Measurements from ENCODE around the gene FBXL12. TPM values are rescaled to one million over a fixed set of nuclear protein-coding genes. Genes with fewer than 3 reads are reported as not detected.

FBXL12 gene, protein sequence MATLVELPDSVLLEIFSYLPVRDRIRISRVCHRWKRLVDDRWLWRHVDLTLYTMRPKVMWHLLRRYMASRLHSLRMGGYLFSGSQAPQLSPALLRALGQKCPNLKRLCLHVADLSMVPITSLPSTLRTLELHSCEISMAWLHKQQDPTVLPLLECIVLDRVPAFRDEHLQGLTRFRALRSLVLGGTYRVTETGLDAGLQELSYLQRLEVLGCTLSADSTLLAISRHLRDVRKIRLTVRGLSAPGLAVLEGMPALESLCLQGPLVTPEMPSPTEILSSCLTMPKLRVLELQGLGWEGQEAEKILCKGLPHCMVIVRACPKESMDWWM
- polyA plus RNA-seq (ENCODE audit: insufficient read length in 3 of 3), result 10 to 100 TPM; 29.8 to 38.6 (median 33.9) TPM
- long read RNA-seq, donor 1, transcript FBXL12-201 (3 exons, 1,852 nt), result major isoform, 8 of 19 reads
- long read RNA-seq, donor 1, transcript FBXL12-206 (3 exons, 1,843 nt), result minor isoform, 6 of 19 reads
- long read RNA-seq, donor 1, partial matches to known transcripts, result 0 of 19 reads
- long read RNA-seq, donor 1, other reads (novel, unspliced or antisense), result 0 of 19 reads
- long read RNA-seq, donor 2, transcript FBXL12-201 (3 exons, 1,852 nt), result major isoform, 12 of 19 reads
- long read RNA-seq, donor 2, partial matches to known transcripts, result 0 of 19 reads
- long read RNA-seq, donor 2, other reads (novel, unspliced or antisense), result 0 of 19 reads
- long read RNA-seq, donor 3, transcript FBXL12-201 (3 exons, 1,852 nt), result major isoform, 12 of 17 reads
- long read RNA-seq, donor 3, partial matches to known transcripts, result 0 of 17 reads
- long read RNA-seq, donor 3, other reads (novel, unspliced or antisense), result 0 of 17 reads
- long read RNA-seq, donor 4, transcript FBXL12-201 (3 exons, 1,852 nt), result major isoform, 10 of 1,126 reads
- long read RNA-seq, donor 4, partial matches to known transcripts, result 217 of 1,126 reads
- long read RNA-seq, donor 4, other reads (novel, unspliced or antisense), result 891 of 1,126 reads
- long read RNA-seq, donor 5, transcript FBXL12-201 (3 exons, 1,852 nt), result major isoform, 5 of 10 reads
- long read RNA-seq, donor 5, partial matches to known transcripts, result 0 of 10 reads
- long read RNA-seq, donor 5, other reads (novel, unspliced or antisense), result 0 of 10 reads
- long read RNA-seq, donor 6, transcript FBXL12-206 (3 exons, 1,843 nt), result minor isoform, 5 of 895 reads
- long read RNA-seq, donor 6, transcript FBXL12-201 (3 exons, 1,852 nt), result major isoform, 10 of 895 reads
- long read RNA-seq, donor 6, partial matches to known transcripts, result 229 of 895 reads
- long read RNA-seq, donor 6, other reads (novel, unspliced or antisense), result 648 of 895 reads
- long read RNA-seq, donor 7, transcript FBXL12-206 (3 exons, 1,843 nt), result minor isoform, 7 of 23 reads
- long read RNA-seq, donor 7, transcript FBXL12-201 (3 exons, 1,852 nt), result major isoform, 11 of 23 reads
- long read RNA-seq, donor 7, partial matches to known transcripts, result 0 of 23 reads
- long read RNA-seq, donor 7, other reads (novel, unspliced or antisense), result 0 of 23 reads
- long read RNA-seq, donor 8, transcript FBXL12-201 (3 exons, 1,852 nt), result major isoform, 7 of 12 reads
- long read RNA-seq, donor 8, partial matches to known transcripts, result 0 of 12 reads
- long read RNA-seq, donor 8, other reads (novel, unspliced or antisense), result 0 of 12 reads
- long read RNA-seq, donor 9, transcript FBXL12-201 (3 exons, 1,852 nt), result major isoform, 7 of 17 reads
- long read RNA-seq, donor 9, transcript FBXL12-206 (3 exons, 1,843 nt), result minor isoform, 5 of 17 reads
- long read RNA-seq, donor 9, partial matches to known transcripts, result 0 of 17 reads
- long read RNA-seq, donor 9, other reads (novel, unspliced or antisense), result 0 of 17 reads
- long read RNA-seq, donor 10, transcript FBXL12-206 (3 exons, 1,843 nt), result minor isoform, 5 of 22 reads
- long read RNA-seq, donor 10, transcript FBXL12-201 (3 exons, 1,852 nt), result major isoform, 10 of 22 reads
- long read RNA-seq, donor 10, partial matches to known transcripts, result 0 of 22 reads
- long read RNA-seq, donor 10, other reads (novel, unspliced or antisense), result 0 of 22 reads
- long read RNA-seq, donor 11, transcript FBXL12-201 (3 exons, 1,852 nt), result major isoform, 8 of 15 reads
- long read RNA-seq, donor 11, partial matches to known transcripts, result 0 of 15 reads
- long read RNA-seq, donor 11, other reads (novel, unspliced or antisense), result 0 of 15 reads
- long read RNA-seq, donor 12, transcript FBXL12-201 (3 exons, 1,852 nt), result major isoform, 10 of 1,175 reads
- long read RNA-seq, donor 12, partial matches to known transcripts, result 1,051 of 1,175 reads
- long read RNA-seq, donor 12, other reads (novel, unspliced or antisense), result 105 of 1,175 reads
- long read RNA-seq, donor 13, transcript FBXL12-201 (3 exons, 1,852 nt), result major isoform, 6 of 824 reads
- long read RNA-seq, donor 13, partial matches to known transcripts, result 223 of 824 reads
- long read RNA-seq, donor 13, other reads (novel, unspliced or antisense), result 591 of 824 reads
- long read RNA-seq, donor 14, result 0 reads
- long read RNA-seq, donor 15, result 0 reads
- long read RNA-seq, donor 16, transcript FBXL12-201 (3 exons, 1,852 nt), result major isoform, 15 of 26 reads
- long read RNA-seq, donor 16, transcript FBXL12-206 (3 exons, 1,843 nt), result minor isoform, 8 of 26 reads
- long read RNA-seq, donor 16, partial matches to known transcripts, result 0 of 26 reads
- long read RNA-seq, donor 16, other reads (novel, unspliced or antisense), result 0 of 26 reads

DNA sequence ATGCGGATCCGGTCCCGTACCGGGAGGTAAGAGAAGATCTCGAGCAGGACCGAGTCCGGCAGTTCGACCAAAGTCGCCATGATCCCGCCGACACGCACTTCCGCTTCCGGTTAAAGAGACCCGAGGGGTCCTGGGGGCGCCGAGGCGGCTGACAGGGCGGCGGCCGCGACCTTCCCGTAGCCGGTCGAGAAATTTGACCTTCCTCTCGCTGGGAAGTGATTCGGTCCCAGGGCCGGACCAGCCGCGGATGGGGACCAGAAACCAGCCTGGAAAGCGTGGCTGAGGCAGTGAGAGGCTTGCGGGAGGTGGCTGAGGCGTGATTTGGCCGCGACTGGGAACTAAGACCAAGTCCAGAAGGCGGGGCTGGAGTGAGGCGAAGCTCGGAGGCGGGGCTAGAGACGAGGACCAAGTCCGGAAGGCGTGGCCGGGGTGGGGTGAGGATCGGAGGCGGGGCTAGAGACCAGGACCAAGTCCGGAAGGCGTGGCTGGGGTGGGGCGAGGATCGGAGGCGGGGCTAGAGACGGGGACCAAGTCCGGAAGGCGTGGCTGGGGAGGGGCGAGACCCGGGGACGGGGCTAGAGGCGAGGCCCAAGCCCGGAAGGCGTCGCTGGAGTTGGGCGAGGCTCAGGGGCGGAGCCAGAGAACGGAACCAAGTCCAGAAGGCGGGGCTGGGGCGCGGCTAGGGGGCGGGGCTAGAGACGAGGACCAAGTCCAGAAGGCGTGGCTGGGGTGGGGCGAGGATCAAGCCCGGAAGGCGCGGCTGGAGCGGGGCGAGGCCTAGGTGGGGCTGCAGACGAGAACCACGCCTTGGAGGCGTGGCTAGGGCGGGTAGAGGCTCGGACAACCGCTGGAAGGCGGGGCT lies at the start of gene FBXL12:
FBXL12 (minus strand) TSS at position 346 of the 862 bp plus-strand sequence; CDS start at position 80, 266 bp downstream.
- DNase-seq, result peak; percentile 99

DNA sequence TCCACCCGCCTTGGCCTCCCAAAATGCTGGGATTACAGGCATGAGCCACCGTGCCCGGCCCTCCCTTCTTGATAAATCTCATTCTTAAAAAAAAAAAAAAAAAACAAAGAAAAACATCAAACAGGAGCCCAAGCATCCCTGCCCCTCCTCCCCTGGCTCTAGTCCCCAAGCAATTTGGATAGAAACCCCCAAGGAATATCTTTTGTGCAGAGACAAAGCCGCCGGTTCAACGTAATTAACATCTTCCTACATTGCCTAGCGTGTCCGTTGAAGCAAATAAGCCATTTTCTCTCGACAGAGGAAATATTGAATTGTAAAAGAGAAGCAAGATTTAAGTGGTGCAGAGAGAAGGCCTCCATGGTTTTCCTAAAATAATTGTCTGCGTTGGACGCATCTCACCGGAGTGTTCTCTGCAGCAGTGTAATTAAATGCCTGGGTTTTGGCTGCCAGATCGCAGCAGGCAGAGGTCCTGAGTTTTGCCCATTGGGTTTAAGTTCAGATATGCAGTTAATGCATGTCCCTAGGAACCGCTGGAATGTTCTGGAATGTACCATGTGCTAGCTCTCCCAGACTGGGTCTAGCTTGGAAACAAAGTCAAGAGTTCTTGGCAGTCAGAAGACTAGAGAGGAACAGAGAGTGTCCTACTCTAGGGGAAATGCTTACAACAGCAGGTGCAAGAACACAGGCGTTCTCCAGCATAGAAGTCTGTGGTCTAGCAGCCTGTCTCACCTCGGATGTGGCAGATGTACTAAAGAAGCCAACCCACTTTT lies 47.0 kb upstream of the FBXL12 start:
- DNase-seq, result no peak

DNA sequence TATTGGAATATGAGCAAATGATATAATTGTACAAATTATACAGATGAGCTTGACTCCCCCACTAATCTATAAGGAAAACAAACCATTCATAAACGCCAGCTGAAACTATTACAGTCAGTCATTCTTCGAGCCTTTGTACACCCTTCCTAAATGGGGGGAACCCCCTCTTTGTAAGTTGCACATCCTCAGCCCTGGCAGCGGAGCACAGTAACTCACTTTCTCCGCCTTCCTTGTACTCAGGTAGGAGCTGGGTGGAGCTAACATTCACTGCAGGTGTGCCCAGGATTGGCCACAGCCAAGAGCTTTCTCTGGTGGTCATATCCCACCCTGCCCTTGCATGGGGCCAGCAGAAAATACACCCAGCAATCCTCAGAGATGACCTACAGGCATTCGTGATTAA lies 44.9 kb upstream of the FBXL12 start:
- no peak for DNase-seq

DNA sequence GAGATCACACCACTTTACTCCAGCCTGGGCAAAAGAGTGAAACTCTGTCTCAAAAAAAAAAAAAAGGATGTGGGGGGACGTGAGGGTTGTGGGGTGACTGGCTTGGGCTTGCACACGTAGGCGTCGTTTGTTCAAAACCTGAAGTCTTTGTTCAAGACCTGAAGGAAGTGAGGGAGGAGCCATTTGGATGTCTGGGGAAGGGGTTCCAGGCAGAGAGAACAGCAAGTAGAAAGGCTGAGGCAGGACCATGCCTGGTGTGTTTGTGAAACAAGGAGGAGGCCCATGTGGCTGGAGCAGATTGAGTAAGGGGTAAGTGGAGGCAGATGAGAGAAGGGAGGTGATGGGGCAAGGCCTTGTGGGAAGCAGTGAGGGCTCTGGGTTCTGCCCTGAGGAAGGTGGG lies 44.1 kb upstream of the FBXL12 start:
- no peak for DNase-seq

DNA sequence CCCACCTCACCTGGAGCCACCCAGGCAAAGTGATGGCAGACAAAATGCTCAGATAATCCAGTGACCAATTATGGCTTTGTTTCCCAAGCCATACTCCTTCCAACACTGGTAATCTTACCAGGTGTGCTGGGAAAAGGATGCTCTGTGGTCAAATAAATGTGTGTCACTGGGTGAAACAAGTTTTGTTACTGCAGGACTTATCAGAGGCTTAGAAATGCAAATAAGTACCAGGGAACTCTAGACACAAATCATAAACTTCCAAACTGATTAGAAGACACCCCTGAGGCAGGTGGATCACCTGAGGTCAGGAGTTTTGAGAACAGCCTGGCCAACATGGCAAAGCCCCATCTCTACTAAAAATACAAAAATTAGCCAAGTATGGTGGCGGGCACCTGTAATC lies 42.6 kb upstream of the FBXL12 start:
- no peak for DNase-seq

DNA sequence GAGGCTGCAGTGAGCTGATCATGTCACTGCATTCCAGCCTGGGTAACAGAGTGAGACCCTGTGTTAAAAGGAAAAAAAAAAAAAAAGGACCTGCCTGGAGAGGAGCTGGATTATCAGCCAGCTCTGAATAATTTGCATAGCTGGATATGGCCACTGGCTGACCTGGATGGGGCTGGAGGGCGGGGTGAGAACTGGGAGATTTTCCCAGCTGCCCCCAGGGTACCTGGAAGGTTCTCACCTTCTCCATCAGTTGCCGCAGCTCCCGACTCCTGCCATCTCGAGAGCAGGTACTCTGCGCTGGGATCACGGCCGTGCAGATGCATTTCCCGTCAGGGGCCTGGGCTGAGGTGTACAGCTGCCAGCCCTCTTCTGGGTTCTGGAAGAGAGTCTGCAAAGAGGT lies 41.5 kb upstream of the FBXL12 start:
- DNase-seq, result no peak

DNA sequence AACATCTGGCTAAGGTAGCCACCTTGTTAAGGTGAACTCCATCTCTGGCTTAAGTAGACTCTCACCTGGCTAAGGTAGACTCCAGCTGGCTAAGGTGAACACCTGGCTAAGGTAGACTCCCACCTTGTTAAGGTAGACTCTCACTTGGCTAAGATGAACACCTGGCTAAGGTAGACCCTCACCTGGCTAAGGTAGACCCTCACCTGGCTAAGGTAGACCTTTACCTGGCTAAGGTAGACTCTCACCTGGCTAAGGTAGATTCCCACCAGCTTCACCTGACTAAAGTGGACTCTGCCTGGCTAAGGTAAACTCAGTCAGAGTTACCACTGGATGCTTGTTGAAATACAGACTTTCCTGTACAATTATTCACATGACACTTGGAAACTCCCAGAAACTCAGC lies 39.9 kb upstream of the FBXL12 start:
- DNase-seq, result no peak

DNA sequence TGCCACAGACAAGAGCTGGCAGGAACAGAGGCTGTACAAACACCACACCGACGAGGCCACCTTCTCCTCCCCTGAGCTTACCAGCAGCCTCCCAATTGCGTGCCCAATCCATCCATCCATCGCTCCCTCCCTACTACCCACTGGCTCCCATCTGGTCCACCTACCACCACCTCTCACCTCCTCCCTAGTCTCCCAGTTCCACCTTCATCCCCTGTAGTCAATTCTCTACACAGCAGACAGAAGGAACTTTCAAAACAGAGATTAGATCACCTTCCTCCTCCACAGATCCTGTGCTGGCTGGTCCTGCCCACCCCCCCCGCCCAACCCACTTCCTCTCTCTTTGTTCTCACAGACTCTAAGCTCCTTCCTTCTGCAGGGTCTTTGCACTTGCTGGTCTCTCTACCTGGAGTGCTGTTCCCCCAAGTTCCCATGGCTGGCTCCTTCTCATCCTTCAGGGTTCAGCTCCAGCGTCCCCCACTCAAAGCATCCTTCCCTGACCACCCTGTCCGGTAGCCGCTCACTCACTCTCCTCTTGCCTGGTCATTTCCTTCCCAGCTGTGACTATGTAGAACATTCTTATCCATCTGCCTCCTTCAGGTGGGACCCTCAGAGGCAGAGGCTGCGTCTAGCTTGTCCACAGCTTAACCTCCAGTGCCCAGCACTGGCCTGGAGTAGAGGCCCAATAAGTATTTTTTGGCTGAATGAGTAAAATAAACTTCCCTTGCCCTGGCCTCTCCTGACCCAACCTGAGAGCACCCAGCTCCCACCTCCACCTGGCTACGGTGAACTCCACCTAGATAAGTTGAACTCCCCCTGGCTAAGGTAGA lies 39.3 kb upstream of the FBXL12 start:
- no peak for DNase-seq

DNA sequence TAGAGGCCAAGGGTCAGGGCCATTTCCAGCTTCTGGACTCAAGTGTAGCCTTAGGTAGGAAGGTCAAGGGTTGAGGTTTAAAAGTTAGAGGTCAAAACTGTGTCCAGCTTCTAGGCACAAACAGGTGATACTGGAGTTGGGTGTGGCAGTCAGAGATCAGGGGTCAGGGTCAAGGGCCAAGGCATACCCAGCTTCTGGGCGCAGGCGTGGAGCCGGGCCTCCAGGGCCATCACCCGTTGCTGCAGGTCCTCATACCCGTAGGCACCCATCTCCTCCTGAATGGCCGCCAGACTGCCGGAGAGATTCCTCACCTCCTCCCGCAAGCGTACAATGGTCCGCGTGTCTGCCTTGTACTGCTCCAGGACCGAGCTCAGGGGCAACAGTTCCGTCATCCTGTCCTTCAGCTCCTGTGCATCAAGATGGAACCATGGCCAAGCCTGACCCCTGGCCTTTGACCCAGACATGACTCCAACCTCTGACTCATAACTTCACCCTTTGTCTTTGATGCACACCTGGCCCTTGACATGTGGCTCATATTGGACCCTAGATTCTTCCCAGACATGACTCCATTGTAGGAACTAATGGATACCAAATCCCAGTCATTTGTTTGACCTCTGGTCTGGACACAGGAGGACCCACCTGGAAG lies 38.3 kb upstream of the FBXL12 start:
- DNase-seq, result no peak

DNA sequence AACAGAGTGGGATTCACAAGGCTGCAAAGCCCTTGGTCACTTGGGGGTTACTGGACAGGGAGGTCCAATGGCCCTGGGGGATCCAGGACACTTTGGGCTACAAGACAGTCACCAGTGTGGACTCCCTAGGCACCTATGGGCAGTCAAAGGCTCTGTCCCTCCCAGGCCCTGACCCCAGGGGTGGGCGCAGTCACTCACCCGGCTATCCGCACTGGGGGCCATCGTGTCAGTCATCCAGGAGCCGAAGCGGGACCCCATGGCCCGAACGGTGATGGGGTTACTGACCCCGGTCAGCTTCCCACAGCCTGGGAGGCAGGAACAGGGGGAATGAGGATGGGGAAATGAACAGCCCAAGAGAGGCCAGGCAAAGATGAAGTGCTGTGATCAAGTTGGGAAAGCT lies 37.7 kb upstream of the FBXL12 start:
- no peak for DNase-seq

DNA sequence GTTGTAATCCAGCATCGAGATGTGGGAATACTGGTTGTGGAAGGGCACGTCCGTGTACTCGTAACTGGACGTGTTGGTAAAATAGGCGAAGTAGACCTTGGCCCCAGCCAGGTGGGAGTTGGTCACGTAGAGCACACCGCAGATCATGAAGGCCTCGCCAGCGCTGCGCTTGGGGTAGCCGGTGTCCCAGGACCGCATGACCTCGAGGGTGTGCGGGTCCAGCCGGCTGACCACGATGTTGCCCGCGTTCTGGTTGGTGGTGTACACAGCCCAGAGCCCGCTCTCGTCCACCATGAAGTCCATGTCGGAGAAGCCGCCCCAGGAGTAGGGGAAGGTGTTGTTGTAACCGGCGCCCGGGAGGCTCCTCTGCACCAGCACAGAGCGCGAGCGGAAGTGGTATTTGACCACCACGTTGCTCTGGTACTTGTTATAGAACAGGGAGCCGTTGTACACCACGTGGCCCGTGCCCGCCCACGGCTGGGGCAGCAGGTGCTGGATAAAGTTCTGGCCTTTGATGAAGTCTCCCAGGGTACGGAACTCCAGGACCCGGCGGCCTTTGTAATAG lies 35.5 kb upstream of the FBXL12 start:
- no peak for DNase-seq

DNA sequence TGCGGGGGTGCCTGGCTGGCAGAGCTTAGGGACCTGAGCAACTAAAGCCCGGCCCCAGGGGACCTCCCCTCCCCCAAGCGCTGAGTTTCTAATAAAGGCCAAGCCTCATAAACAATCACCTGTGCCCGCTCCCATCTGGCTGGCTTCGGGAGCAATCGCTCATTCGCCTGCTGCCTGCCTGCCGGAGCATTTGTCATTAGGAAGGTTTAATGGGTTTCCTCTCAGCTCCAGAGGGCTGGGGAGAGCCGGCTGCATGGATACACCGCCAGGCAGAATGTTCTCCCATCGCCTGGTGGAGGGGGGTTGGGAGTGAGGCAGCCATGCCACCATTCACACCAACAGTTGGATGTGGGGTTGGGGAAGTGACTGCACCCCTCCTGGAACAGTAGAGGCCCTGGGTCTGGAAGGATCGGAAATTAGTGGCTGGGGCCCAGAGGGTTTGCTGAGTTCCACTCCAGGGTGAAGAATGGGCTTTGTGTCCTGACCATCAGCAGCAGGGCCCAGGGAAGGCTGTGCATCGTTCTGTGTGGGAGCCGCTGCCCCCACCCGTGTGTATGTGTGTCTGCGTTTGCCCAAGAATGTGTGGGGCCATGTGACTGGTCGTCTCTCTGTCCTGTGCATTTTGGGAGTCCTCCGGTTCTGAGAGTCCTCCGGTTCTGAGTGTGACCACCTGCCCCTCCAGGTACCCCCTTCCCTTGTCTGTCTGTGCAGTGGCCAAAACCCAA lies 31.5 kb upstream of the FBXL12 start:
- peak; percentile 76 for DNase-seq

DNA sequence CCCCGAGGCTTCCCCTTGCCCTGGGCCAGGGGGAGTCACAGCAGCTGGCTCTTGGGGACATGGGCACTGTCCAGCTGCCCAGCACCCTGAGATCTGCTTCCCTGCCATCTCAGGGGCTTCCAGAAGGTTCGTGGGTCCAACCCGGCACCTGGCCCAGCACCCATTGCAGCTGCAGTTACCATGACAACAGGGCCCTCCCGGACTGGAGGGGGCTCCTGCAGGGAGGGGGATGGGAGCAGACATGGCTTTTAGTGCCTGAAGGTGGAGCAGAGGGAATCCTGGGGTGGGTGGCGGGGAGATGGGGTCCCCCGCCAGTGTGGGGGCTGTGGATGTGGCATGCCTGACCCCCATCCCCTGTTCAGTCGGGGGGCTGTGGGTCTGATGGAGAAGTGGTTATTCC lies 30.9 kb upstream of the FBXL12 start:
- DNase-seq, result no peak

DNA sequence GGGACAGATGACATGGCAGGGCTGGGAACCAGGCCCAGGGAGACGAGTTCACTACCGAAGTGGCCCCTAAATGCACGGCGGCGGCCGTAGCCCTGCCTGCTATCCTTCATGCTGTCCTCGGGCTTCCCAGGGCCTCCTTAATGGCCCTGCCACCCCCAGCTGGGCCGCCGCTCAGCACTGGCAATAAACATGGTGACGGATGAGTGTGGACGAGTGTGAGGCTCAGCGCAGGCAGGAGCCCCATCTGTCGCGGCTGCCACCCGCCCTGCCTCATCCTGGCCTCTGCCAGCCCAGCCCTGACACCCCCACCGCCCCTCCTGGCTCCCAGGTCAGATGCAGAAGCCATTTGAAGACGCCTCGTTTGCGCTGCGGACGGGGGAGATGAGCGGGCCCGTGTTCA lies 29.9 kb upstream of the FBXL12 start:
- no peak for DNase-seq

DNA sequence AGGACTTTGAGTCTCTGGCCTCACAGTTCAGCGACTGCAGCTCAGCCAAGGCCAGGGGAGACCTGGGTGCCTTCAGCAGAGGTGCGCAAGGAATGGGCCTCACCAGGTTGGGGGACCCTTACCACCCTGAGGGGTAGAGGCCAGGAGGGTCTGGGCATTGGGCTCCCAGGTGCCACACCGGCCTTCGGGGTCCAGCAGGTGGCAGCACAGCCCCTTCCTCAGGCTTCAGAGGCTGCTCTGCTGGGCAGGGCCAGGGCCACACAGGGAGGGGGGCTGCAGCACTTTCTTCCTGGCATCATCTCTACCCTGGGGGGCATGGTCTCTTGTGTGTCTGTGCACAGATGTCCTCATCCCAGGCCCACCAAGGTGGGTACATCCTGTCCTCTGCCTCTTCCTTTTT lies 29.2 kb upstream of the FBXL12 start:
- DNase-seq, result no peak
